ENCODE data around the gene ARNT2. TPM values are rescaled to one million over a fixed set of nuclear protein-coding genes. Genes with fewer than 3 reads are reported as not detected.
A peak's percentile ranks its signal among the peaks of the same experiment; 100 is the strongest.
"Not testable (repeated sequence)": the region's sequence is repeated elsewhere in the genome, so short reads cannot be mapped to it uniquely, and the experiment has no call there.

The ARNT2 gene
- total RNA-seq, 2 donors from 2014 or later = not detected

DNA sequence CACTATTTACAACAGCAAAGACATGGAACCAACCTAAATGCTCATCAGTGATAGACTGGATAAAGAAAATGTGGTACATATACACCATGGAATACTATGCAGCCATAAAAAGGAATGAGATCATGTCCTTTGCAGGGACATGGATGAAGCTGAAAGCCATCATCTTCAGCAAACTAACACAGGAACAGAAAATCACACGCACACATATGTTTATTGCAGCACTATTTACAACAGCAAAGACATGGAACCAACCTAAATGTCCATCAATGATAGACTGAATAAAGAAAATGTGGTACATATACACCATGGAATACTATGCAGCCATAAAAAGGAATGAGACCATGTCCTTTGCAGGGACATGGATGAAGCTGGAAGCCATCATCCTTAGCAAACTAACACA is 13.2 kb upstream of the ARNT2 start:
- H3K36me3 Mint-ChIP-seq (ENCODE audit: low read depth); ATAC-seq: not testable (repeated sequence)
- H3K27me3 Mint-ChIP-seq = peaks cover 33% of the 10 kb centered on the region

DNA sequence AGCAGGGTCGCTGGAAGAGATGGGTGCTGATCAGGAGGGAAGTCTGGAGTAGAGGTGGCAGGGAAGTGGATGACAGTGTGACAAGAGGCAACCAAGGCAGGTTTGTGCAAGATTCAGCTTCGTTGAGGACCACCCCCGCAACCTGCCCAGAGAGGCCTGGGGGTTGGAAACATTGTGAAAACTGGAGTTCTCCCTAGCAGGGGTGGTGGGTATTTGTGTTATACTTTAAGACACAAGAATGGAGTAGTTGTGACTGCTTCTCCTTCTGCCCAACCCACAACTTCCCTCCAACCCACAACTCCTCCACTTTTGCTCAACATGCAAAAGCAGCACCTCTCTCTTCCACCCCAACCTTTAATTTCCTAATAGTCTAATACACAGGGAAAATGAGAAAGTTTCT is 8.6 kb upstream of the ARNT2 start:
- ATAC-seq (no peak), DNase-seq (no peak)
- Mint-ChIP-seq H3K4me3 (no peak overlapping the region), H3K27ac (no peak overlapping the region), H3K4me1 (no peaks in the 10 kb centered on the region), H3K27me3 (peaks cover 56% of the 10 kb centered on the region), H3K36me3 (ENCODE audit: low read depth) (peaks cover 3% of the 10 kb centered on the region)
- H3K9me3 ChIP-seq (ENCODE audit: control insufficient read depth, low read length, poor library complexity, severe bottlenecking) = no peaks in the 10 kb centered on the region

More for the DNA sequence above, 13.2 kb upstream of the ARNT2 start:
- H3K4me3 Mint-ChIP-seq; H3K4me1 Mint-ChIP-seq; DNase-seq; H3K27ac Mint-ChIP-seq; H3K9me3 ChIP-seq (ENCODE audit: control insufficient read depth, low read length, poor library complexity, severe bottlenecking): not testable (repeated sequence)

DNA sequence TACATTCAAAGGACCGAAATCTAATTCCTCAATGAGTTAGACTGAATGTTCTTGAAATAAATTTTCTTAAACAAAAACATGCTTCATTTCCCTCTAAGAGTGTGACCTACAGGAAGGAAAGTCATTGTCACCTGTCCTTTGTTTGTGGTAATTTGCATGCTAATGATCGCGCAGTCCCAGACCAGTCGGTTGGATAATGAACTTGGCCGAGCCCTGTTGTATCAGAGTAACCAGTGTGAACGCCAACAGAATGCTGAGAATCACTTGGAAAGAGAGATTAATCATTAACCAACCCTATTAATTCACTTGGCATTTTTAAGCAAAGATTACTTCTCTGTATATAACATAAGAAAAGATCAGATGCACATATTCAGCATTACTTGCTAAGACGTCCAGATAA is 8.1 kb upstream of the ARNT2 start:
- H3K27me3 Mint-ChIP-seq = peaks cover 57% of the 10 kb centered on the region
- H3K4me1 Mint-ChIP-seq = no peaks in the 10 kb centered on the region
- no peak for ATAC-seq

DNA sequence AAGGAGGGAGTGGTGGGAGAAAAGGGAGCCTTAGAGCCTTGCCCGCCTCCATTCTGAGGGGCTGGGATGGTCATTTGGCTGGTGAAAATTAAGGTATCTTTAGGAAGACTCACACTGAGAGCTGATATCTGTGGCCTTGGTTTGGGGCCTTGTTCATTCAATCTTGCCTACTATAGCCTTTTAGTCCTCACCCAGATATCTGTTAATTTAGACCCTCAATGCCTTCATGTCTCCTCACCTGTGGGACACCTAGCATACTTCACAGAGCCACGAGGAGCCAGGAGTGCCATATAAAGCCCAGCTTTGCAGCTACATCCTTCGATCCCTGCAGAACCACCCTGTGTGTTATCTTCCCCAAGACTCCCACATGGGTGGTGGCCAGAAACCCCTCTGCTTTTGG is 4.7 kb upstream of the ARNT2 start:
- peaks cover 5% of the 10 kb centered on the region for H3K36me3 Mint-ChIP-seq (ENCODE audit: low read depth)
- H3K4me3 Mint-ChIP-seq = no peak overlapping the region
- no peaks in the 10 kb centered on the region for H3K9me3 ChIP-seq (ENCODE audit: control insufficient read depth, low read length, poor library complexity, severe bottlenecking)
- H3K4me1 Mint-ChIP-seq = no peaks in the 10 kb centered on the region
- H3K27me3 Mint-ChIP-seq = peaks cover 79% of the 10 kb centered on the region
- DNase-seq (no peak), ATAC-seq (no peak)
- no peak overlapping the region for H3K27ac Mint-ChIP-seq

More for the DNA sequence above, 8.1 kb upstream of the ARNT2 start:
- H3K4me3 Mint-ChIP-seq = no peak overlapping the region
- no peak for DNase-seq
- no peaks in the 10 kb centered on the region for H3K9me3 ChIP-seq (ENCODE audit: control insufficient read depth, low read length, poor library complexity, severe bottlenecking)
- H3K36me3 Mint-ChIP-seq (ENCODE audit: low read depth) = peaks cover 3% of the 10 kb centered on the region
- H3K27ac Mint-ChIP-seq = no peak overlapping the region

DNA sequence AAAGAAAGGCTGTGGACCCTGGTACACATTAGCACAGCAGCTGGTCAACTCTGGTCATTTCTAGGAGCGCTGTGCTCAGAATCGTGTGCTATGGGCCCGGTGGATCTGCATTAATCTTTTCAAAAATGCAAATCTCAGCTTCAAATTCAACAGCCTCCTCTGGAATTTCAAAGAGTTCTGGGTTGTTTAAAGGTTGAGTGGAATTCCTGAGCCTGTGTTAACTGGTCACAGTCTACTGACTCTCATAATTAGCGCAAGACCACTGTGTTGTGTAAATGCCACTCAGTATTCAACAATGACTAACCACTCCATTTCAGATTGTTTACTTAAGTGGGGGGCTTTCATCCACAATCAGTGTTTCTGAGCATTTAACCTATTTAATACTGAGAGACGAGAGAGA is 2.7 kb upstream of the ARNT2 start:
- no peaks in the 10 kb centered on the region for H3K9me3 ChIP-seq (ENCODE audit: control insufficient read depth, low read length, poor library complexity, severe bottlenecking)
- Mint-ChIP-seq H3K27ac (no peak overlapping the region), H3K4me3 (no peak overlapping the region), H3K36me3 (ENCODE audit: low read depth) (peaks cover 8% of the 10 kb centered on the region), H3K4me1 (peaks cover 4% of the 10 kb centered on the region), H3K27me3 (peaks cover 79% of the 10 kb centered on the region)
- ATAC-seq (no peak), DNase-seq (no peak)

DNA sequence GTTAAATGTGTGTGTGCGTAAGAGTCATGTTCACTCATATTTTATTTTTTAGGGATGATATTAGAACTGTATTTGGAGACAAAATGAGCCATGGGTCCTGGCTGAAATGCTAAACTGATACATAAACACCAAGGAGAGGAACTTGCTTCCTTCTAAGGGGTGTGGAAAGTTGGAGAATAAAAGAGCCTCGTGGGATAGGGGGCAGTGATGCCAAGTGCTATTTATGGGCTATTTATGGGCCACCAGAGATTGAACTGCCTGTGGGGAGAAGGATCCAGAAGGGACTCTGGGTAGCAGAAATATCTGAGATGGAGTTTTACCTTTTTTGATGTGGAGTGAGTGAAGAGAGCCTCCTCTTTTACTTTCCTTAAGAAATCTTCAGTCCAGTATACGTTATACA is 1.8 kb upstream of the ARNT2 start:
- DNase-seq = no peak
- H3K4me1 Mint-ChIP-seq = peaks cover 4% of the 10 kb centered on the region

DNA sequence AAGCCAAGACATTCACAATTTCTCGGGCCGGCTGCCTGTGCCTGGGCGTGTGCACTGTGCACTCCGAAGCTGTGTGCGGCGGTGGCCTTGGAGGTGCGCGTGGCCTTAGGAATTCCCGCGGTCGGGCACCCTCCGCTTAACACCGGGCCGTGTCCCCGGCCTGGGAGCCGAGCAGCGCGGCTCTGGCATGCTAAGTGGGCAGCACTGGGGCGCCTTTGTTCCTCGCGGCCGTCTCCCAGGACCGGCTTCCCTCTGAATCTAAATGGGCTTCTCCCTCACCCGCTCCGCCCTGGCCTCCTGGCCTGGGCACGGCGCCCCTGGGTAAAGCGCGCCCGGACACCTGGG is 498 bp upstream of the ARNT2 start:
- no peaks in the 10 kb centered on the region for H3K9me3 ChIP-seq (ENCODE audit: control insufficient read depth, low read length, poor library complexity, severe bottlenecking)
- Mint-ChIP-seq H3K4me3 (no peak overlapping the region), H3K4me1 (peaks cover 4% of the 10 kb centered on the region), H3K27me3 (peaks cover 78% of the 10 kb centered on the region), H3K36me3 (ENCODE audit: low read depth) (peaks cover 5% of the 10 kb centered on the region), H3K27ac (no peak overlapping the region)
- ATAC-seq (no peak), DNase-seq (no peak)

More for the DNA sequence above, 1.8 kb upstream of the ARNT2 start:
- Mint-ChIP-seq H3K27ac (no peak overlapping the region), H3K27me3 (peaks cover 79% of the 10 kb centered on the region), H3K36me3 (ENCODE audit: low read depth) (peaks cover 5% of the 10 kb centered on the region), H3K4me3 (no peak overlapping the region)
- ATAC-seq = no peak
- no peaks in the 10 kb centered on the region for H3K9me3 ChIP-seq (ENCODE audit: control insufficient read depth, low read length, poor library complexity, severe bottlenecking)

DNA sequence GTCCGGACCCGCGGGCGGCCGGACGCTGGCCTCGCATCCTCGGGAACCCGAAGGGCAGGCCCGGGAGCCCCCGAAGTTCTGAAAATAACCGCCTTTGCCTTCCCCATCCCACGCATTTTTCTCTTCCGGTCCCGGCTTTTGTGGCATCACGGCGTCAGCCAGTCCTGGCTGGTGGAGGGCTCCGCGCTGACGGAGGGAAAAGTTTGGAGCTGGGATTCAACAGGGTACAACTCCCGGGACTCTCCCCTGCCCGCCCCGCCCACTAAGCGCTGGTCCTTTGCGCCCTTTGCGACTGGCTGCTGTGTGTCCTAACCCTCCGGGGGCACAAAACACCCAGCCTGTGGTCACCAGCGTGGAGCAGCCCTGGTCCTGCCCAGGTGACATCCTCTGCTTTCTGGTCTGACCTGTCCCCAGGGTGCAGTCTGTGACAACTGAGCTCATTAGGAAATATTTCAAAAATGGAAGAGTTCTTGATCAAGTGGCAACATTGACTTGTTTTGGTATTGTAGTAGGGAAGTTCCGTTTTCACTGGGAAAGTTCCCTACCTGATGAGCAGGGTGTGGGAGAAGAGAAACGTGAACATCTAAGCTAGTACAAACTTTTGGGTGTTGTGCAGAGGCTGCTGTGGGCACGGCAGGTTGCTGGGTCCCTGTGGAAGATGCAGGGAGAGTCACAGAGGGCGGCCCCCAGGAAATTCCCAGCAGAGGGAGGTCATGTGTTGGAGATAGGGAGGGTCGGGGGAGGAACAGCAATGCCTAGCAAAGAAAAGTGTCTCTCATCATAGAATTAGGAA is 775 bp downstream of the ARNT2 start:
- no peaks in the 10 kb centered on the region for H3K9me3 ChIP-seq (ENCODE audit: control insufficient read depth, low read length, poor library complexity, severe bottlenecking)
- no peak overlapping the region for H3K27ac Mint-ChIP-seq
- peaks cover 5% of the 10 kb centered on the region for H3K36me3 Mint-ChIP-seq (ENCODE audit: low read depth)
- peak overlapping the region; percentile 67 for H3K4me3 Mint-ChIP-seq
- H3K27me3 Mint-ChIP-seq = peaks cover 75% of the 10 kb centered on the region
- no peak for DNase-seq
- no peak for ATAC-seq
- H3K4me1 Mint-ChIP-seq = peaks cover 4% of the 10 kb centered on the region

DNA sequence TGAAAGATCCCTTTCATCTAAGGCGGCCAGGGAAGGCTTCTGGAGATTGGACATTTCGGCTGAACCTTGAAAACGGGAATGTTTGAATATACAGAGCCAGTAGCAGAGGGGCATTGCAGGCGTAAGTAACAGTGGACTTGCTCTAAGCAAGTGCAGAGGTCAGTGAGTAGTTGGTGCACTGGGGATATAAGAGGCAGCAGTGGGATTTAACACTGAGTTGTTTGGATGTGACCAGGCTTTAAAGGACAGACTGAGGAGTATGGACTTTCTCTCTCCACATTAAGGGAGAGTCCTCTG is 1.3 kb downstream of the ARNT2 start:
- Mint-ChIP-seq H3K4me1 (peaks cover 4% of the 10 kb centered on the region), H3K4me3 (peak overlapping the region; percentile 67), H3K27ac (no peak overlapping the region), H3K27me3 (peaks cover 75% of the 10 kb centered on the region), H3K36me3 (ENCODE audit: low read depth) (peaks cover 5% of the 10 kb centered on the region)
- DNase-seq (no peak), ATAC-seq (no peak)
- H3K9me3 ChIP-seq (ENCODE audit: control insufficient read depth, low read length, poor library complexity, severe bottlenecking) = no peaks in the 10 kb centered on the region

DNA sequence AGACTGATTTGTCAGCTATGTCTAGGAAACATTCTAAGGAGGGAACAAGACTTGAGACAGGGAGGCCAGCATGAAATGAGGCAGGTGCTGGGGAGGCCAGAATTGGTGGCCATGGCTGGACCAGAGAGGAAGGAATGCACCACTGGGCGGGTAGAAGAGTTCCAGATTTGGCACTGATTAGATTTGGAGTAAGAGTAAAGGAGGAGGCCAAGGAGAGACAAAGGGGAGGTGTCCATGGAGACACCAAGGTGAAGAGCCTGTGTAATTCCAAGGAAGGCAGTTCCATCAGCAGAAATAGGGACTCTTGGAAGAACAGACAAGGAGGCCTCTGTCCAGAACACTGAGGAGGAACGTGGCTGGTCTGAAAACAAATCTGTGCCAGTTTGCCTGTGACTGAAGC is 1.8 kb downstream of the ARNT2 start:
- H3K9me3 ChIP-seq (ENCODE audit: control insufficient read depth, low read length, poor library complexity, severe bottlenecking) = no peaks in the 10 kb centered on the region
- ATAC-seq (no peak), DNase-seq (no peak)
- peaks cover 74% of the 10 kb centered on the region for H3K27me3 Mint-ChIP-seq
- H3K36me3 Mint-ChIP-seq (ENCODE audit: low read depth) = peaks cover 5% of the 10 kb centered on the region
- H3K4me1 Mint-ChIP-seq = peaks cover 4% of the 10 kb centered on the region
- H3K27ac Mint-ChIP-seq = no peak overlapping the region
- H3K4me3 Mint-ChIP-seq = no peak overlapping the region

DNA sequence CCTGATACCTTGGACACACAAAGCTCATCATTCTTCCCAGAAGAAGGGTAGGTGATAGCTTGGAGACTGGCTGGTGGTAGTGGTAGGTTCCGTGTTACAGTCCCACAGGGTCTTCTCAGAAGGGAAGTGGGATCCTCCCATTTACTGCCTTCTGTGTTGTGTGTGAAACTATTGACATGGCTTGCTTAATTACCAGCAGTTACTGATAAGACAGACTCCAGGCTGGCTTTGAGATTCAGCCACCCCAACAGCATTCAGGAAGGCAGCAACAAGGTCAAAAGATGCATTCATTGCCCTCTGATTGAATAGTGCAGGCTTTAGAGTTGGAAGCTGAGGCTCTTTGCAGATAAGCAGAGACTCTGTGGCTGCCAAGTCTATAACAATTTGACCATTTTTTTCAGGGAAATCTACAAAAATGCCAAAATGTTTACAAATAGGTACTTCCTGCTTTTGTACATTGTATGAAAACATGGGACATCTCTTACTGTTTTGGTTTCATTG is 7.7 kb downstream of the ARNT2 start:
- ATAC-seq = no peak
- no peak for DNase-seq
- no peak overlapping the region for H3K4me3 Mint-ChIP-seq
- H3K36me3 Mint-ChIP-seq (ENCODE audit: low read depth) = no peaks in the 10 kb centered on the region
- H3K9me3 ChIP-seq (ENCODE audit: control insufficient read depth, low read length, poor library complexity, severe bottlenecking) = no peaks in the 10 kb centered on the region
- no peaks in the 10 kb centered on the region for H3K4me1 Mint-ChIP-seq
- no peak overlapping the region for H3K27ac Mint-ChIP-seq
- peaks cover 59% of the 10 kb centered on the region for H3K27me3 Mint-ChIP-seq

DNA sequence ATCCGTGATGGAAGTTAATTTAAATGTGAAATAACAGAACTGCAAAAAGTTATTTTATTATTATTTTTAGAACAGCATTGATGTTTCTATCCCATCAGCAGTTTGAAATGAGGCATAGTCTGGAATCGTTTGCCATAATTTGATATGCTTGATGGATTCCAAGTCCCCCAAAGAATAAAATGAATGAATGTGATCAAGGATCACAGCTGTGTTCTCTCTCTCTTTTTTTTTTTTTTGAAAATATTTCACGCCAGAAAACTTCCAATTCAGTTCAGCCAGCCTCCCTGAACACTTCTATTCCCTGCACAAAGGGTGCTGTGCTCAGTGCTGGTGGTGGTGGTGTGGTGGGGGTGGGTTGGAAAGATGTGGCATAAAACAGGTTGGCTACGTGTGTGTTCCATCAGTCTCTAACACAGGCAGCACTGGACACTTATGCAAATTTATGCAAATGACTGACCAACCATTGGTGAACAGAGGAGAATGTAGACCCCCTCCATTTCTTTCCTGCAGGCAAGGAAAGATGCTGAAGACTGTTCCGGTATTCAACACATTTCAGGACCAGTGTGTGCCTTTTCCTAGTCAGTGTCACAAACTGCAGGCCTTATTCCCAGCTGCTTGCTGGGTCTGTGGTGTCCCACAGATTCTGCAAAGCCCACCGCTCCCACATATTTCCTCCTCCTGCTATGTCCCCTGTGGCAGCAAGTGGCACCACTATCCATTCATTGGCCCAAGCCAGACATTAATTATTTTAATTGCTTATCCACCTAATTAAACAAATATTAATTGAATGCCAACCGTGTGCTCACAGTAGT is 10.6 kb downstream of the ARNT2 start:
- DNase-seq = no peak
- no peak overlapping the region for H3K4me3 Mint-ChIP-seq
- H3K36me3 Mint-ChIP-seq (ENCODE audit: low read depth) = no peaks in the 10 kb centered on the region
- no peaks in the 10 kb centered on the region for H3K4me1 Mint-ChIP-seq
- H3K27me3 Mint-ChIP-seq = peaks cover 56% of the 10 kb centered on the region
- no peak for ATAC-seq
- no peak overlapping the region for H3K27ac Mint-ChIP-seq
- H3K9me3 ChIP-seq (ENCODE audit: control insufficient read depth, low read length, poor library complexity, severe bottlenecking) = no peaks in the 10 kb centered on the region

DNA sequence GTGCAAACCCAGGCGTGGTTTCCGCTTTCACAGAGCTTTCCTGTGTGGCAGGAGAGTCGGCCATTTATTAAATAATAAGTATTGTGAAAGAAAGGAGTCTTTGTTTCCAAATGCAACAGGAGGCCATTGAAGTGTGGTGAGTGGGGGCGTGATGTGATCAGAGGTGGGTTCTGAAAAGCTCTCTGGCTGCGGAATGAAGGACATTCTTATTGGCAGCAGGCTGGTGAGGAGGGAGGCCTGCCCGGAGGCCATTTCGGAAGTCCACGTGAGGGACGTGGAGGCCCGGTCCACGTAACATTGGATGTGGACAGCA is 11.1 kb downstream of the ARNT2 start:
- no peak overlapping the region for H3K27ac Mint-ChIP-seq
- no peak overlapping the region for H3K4me3 Mint-ChIP-seq
- ATAC-seq (no peak), DNase-seq (no peak)
- H3K27me3 Mint-ChIP-seq = peaks cover 56% of the 10 kb centered on the region
- H3K9me3 ChIP-seq (ENCODE audit: control insufficient read depth, low read length, poor library complexity, severe bottlenecking) = no peaks in the 10 kb centered on the region
- no peaks in the 10 kb centered on the region for H3K4me1 Mint-ChIP-seq
- H3K36me3 Mint-ChIP-seq (ENCODE audit: low read depth) = no peaks in the 10 kb centered on the region

DNA sequence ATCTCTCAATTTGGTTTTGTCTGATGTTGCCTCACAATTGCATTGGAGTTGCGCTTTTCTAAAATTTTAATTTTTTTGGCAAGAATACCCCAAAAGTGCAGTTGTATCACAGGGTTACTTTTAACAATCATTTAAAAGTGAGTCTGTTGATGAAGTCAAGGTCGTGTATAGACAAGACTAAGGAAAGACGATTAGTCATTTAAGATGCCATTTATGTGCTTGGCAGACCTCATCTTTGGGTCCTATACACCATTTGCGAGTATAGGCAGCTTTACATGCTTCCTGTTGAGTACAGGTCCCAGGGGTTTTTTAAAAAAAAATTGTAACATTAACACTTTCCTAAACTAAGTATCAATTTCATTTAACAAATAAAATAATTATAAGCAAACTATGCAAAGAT is 12.5 kb downstream of the ARNT2 start:
- no peaks in the 10 kb centered on the region for H3K4me1 Mint-ChIP-seq
- no peaks in the 10 kb centered on the region for H3K36me3 Mint-ChIP-seq (ENCODE audit: low read depth)
- no peaks in the 10 kb centered on the region for H3K9me3 ChIP-seq (ENCODE audit: control insufficient read depth, low read length, poor library complexity, severe bottlenecking)
- H3K27me3 Mint-ChIP-seq = peaks cover 56% of the 10 kb centered on the region
- no peak overlapping the region for H3K27ac Mint-ChIP-seq
- no peak overlapping the region for H3K4me3 Mint-ChIP-seq
- DNase-seq = no peak
- ATAC-seq = no peak
